ENCODE results near the gene IMPG1.

IMPG1 gene

DNA sequence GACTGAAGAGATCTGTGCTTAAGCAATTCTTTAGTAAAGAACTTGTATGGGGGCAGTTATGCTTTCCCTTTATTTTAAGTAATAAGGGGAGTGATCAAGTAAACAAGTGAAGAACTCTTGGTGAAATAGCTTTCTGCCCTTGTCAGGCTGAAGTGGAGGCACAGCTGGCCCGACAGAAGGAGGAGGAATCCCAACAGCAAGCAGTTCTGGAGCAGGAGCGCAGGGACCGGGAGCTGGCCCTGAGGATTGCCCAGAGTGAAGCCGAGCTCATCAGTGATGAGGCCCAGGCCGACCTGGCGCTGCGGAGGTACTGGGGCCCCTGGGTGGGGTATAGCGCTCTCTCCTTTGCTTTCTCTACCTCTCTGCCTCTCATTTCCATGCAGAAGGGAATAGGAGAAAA is 180.1 kb downstream of the IMPG1 start:
- DNase-seq = no peak

DNA sequence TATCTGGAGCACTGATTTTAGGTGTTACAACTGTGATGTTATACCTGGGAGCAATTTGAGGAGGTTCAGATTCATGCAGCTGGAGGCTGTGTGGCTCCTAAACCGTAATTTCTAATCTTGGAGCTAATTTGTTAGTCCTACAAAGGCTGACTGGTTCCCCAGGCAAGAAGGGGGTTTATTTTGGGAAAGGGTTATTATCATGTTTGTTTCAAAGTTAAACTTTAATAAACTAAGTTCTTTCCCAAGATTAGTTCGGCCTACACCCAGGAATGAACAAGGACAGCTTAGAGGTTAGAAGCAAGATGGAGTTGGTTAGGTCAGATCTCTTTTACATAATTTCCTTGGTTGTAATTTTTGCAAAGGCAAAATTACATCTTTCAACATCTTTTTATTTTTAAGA is 187.6 kb downstream of the IMPG1 start:
- no peak for DNase-seq

DNA sequence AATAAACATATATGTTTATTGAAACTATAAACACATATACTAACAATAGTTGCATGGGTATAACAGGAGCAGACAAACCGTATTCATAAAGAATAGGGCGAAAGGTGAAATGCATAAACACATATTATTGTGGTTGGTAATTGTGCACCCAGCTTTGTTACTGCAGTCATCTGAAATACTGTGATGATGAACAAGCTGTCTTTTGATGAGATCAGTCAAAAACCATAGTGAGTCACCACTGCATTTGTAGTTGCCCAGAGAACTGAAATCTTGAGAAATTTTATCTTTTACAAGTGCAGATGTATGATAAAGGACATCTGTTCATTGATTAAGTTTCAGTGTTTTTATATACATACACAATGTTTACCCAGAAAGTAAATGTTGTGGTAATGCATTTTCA is 189.7 kb downstream of the IMPG1 start:
- no peak for DNase-seq

DNA sequence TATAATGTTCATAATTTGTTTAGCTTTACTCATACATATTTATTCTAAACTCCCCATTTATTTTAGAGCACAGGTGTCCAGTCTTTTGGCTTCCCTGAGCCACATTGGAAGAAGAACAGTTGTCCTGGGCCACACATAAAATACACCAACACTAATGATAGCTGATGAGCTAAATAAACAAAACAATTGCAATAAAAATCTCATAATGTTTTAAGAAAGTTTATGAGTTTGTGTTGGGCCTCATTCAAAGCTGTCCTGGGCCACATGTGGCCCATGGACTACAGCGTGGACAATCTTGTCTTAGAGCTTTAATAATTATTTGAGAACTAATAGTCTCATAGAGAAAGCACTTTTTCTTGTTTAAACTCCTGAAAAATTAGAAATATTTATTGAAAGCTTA is 192.2 kb downstream of the IMPG1 start:
- no peak for DNase-seq

DNA sequence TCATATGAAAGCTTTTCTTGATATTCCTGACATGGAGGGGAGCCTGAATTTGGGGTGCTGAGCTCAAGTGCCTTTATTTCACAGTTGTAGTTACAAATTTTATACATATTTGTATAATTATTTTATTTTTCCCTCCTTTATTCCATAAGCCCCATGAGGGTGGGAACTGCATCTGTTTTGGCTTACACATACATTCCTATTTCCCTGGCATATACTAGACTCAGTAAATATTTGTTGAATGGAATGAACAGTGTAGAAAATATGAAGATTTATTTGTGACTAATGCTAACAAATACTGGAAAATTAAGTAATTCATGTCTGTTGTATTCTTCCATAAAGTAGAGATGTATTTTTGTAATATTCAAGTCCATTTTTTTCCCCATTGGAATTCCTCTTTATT is 196.3 kb downstream of the IMPG1 start:
- DNase-seq = no peak

DNA sequence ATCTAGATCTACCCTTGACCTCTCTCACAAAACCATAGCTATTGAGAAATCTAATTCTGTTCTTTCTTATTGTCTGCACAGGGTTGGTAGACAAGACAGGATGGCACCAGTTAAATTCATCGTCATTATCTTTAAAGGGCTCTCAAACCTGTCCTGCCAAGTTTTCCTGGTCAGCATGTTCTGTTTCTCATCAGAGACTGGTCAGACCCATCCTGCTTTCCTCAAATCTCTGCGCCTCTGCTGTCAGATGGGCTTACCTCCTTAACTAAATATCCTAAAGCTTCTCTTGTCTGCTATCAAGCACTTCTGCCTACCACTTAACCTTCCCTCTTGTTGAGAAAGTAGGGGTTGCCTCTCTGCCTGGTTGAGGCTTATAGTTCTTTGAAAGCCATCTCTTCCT is 198.2 kb downstream of the IMPG1 start:
- no peak for DNase-seq

Measured in CD4-positive, alpha-beta T cell treated with Interleukin-17A for 1 hour (primary cell).